ENCODE measurements around the gene SSU72.
"Not testable (repeated sequence)": the region's sequence is repeated elsewhere in the genome, so short reads cannot be mapped to it uniquely, and the experiment has no call there.

Gene SSU72

DNA sequence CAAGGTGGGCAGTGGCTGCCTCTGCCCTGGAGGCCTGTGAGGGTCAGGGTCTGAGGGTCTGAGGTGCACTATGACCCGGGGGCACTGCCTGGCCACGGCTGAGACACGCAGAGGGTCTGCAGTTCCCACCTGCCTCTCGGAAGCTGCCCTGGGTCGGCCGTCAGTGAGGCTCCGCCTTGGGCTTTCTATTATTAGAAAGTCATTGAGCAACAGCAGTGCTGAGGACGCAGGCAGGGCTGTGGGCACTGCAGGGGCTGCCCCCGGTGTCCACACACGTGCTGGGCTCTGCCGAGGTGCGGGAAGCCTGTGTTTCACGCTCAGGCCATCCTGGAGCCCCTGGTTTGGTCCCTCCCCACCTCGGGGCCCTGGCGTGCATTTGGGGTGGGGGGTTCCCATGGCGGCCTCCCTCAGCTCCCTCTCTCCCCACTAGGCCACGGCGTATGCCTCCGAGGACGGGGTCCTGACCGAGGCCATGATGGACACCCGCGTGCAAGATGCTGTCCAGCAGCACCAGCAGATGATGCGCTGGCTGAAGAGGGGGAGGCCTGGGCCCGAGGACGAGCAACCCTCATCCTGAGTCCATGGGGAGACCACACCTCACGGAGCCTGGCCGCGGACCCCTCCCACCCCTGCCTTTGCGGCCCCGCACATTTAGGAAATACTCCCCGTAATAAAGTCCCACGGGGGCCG, 65.7 kb downstream of the SSU72 start:
- DNase-seq = not testable (repeated sequence)

GRCh38 chr1:1507305-1507704, 67.4 kb downstream of the SSU72 start:
- no peak for DNase-seq

GRCh38 chr1:1505801-1506200, 68.9 kb downstream of the SSU72 start:
- DNase-seq = peak in 1 of 51 donors; percentile 19

DNA sequence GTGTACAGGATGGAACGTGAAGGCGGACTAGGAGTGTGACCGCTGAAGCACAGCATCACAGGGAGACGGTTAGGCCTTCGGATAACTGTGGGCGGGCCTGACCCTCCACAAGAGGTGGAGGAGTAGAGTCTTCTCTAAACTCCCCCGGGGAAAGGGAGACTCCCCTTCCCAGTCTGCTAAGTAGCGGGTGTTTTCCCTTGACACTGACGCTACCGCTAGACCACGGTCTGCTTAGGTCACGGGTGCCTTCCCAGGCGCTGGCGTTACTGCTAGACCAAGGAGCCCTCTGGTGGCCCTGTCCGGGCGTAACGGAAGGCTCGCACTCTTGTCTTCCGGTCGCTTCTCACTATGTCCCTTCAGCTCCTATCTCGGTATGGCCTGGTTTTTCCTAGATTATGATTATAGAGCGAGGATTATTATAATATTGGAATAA, 69.3 kb downstream of the SSU72 start:
- DNase-seq = peak in 26 of 51 donors; percentile 0 to 61 (median 24)

GRCh38 chr1:1504777-1505365, 69.8 kb downstream of the SSU72 start:
- peak in 37 of 51 donors; percentile 1 to 65 (median 35) for DNase-seq

DNA sequence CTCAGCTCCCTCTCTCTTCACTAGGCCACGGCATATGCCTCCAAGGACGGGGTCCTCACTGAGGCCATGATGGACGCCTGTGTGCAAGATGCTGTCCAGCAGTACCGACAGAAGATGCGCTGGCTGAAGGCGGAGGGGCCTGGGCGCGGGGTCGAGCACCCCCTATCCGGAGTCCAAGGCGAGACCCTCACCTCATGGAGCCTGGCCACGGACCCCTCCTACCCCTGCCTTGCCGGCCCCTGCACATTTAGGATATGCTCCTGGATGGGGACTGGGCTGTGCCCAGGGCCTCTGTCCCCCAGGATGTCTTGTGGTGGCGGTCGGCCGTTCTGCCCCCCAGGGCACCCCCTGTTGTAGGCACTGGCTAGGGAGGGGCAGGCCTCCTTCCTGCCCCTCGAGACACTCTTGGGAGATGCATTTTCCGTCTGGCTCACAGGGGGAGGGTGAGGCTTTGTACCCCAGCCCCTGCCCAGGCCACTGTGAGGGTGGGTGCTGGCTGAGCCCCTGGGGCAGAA, 79.1 kb downstream of the SSU72 start:
- DNase-seq = not testable (repeated sequence)

- not testable (repeated sequence) for DNase-seq
Measured at GRCh38 chr1:1494311-1494710, 80.4 kb downstream of the SSU72 start.
